ENCODE results near the gene C1QTNF9B. TPM values are rescaled to one million over a fixed set of nuclear protein-coding genes. Genes with fewer than 3 reads are reported as not detected.
"Not testable (repeated sequence)": the region's sequence is repeated elsewhere in the genome, so short reads cannot be mapped to it uniquely, and the experiment has no call there.

Gene C1QTNF9B
- total RNA-seq, 6 donors from 2014 or later = not detected

DNA sequence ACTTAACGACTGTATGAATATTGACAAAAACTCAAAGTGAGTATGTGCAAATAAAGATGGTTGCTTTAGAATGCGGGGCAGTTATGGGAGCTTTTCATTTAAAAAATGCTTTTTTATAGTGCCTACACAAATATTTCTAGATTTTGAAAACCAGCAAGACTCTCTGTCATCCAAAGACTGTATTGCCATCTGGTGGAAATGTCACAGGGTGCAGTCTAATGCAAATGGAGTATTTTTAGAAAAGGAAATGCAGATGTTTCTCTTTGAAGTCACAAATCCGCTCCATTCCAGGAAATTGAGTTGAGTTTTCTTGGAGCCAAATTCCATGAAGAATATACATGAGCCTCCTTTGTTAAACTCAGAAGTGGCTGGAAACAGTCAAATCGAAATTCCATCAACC, 2.3 kb upstream of the C1QTNF9B start:
- H3K9me3 ChIP-seq = no peaks in the 10 kb centered on the region
- peaks cover 1 to 13% (median 7%) of the 10 kb centered on the region in 4 donors for H3K27me3 ChIP-seq
- no peak for TF ChIP-seq POLR2A (IDR thresholded peaks at IDR 0.05)
- TF ChIP-seq, protein P1, sequence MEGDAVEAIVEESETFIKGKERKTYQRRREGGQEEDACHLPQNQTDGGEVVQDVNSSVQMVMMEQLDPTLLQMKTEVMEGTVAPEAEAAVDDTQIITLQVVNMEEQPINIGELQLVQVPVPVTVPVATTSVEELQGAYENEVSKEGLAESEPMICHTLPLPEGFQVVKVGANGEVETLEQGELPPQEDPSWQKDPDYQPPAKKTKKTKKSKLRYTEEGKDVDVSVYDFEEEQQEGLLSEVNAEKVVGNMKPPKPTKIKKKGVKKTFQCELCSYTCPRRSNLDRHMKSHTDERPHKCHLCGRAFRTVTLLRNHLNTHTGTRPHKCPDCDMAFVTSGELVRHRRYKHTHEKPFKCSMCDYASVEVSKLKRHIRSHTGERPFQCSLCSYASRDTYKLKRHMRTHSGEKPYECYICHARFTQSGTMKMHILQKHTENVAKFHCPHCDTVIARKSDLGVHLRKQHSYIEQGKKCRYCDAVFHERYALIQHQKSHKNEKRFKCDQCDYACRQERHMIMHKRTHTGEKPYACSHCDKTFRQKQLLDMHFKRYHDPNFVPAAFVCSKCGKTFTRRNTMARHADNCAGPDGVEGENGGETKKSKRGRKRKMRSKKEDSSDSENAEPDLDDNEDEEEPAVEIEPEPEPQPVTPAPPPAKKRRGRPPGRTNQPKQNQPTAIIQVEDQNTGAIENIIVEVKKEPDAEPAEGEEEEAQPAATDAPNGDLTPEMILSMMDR (IDR thresholded peaks at IDR 0.05) = peak in 2 of 6 experiments; percentile 16 to 55
- TF ChIP-seq EP300 (IDR thresholded peaks at IDR 0.05) = no peak
- no peak for TF ChIP-seq POLR2AphosphoS5 (IDR thresholded peaks at IDR 0.05)
- ATAC-seq (ENCODE audit: low FRiP score in 2 of 2) (peak in 1 of 2 donors; percentile 57), DNase-seq (no peak)
- WGBS, 2 donors = 30 to 32% methylated on average over 4 of the region's 4 CpGs
- H3K36me3 ChIP-seq = no peaks in the 10 kb centered on the region
- H3K4me3 ChIP-seq = no peak overlapping the region
- H3K27ac ChIP-seq = no peak overlapping the region
- peaks cover 7 to 9% (median 8%) of the 10 kb centered on the region in 4 donors for H3K4me1 ChIP-seq

DNA sequence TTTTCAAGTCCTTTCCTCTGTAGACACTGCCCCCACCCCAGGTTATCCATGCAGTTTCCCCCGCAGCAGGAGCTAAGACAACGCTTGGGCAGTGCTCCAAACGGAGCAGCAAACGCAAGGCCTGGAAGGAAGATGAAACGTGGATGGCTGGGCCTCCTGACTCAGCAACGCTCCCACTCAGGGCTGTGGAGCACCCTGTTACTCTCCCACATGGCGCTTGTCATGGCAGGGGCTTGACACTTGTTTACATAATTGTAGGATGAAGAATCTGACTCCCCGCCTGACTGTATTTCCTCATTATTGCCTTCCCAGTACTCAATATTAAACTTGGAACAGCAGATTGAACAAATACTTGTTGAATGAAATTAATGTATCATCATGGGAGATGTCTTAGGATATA, 799 bp upstream of the C1QTNF9B start:
- Histone ChIP-seq H3K4me1 (peaks cover under 1 to 1% (median under 1%) of the 10 kb centered on the region in 4 donors), H3K27me3 (peaks cover 0 to 4% (median under 1%) of the 10 kb centered on the region in 4 donors), H3K36me3 (no peaks in the 10 kb centered on the region), H3K4me3 (no peak overlapping the region), H3K9me3 (no peaks in the 10 kb centered on the region), H3K27ac (no peak overlapping the region)
- DNase-seq (no peak), ATAC-seq (ENCODE audit: low FRiP score in 2 of 2) (no peak)
- 53 to 60% methylated on average over 8 of the region's 8 CpGs for WGBS, 2 donors
- no peak for TF ChIP-seq EP300 (IDR thresholded peaks at IDR 0.05)

DNA sequence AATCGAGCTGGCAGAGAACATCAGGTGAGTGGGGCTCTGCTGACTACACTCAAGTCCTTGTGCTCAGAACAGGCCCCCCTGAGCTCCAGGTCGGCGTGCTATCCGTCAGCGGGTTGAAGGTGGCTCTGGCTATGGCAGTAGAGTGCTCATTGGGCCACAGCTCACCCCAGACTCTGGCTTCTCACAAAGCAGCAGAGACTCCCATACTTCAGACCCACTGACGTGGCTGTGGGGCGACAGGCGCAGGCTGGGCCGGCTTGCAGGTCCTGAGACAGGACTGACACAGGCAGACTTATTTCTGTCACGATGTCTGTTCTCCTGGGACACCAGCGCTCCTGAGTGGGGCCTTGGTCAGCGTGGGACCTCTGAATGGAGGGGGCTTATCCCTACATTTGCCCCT, 2.6 kb downstream of the C1QTNF9B start:
- not testable (repeated sequence) for H3K27me3 ChIP-seq; ATAC-seq (ENCODE audit: low FRiP score in 2 of 2); H3K4me1 ChIP-seq; H3K36me3 ChIP-seq; H3K9me3 ChIP-seq; H3K4me3 ChIP-seq; H3K27ac ChIP-seq
- DNase-seq = peak in 1 of 2 donors; percentile 50
- 58 to 74% methylated on average over 3 to 5 of the region's 12 CpGs for WGBS, 2 donors

DNA sequence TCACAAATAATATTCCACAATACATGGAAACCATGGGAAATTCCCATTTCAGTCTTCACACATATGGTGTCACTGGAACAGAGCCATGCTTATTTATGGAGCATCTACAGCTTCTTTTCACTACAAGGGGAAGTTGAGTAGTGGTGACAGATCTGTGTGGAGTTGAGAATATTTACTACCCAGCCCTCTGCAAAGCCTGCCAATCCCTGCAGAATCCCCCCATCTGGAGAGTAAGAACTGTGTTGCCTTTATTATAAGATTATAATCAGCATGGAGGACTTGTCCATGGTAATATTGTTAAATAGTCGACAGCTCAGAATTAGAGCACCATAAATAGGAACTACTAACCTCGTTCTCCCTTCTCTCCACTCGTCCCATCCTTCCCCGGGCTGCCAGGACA, 3.5 kb downstream of the C1QTNF9B start:
- not testable (repeated sequence) for H3K4me3 ChIP-seq; H3K27ac ChIP-seq; H3K36me3 ChIP-seq; ATAC-seq (ENCODE audit: low FRiP score in 2 of 2); H3K27me3 ChIP-seq; H3K9me3 ChIP-seq; H3K4me1 ChIP-seq; DNase-seq
- 84% methylated on average over 4 of the region's 4 CpGs for WGBS, 2 donors

DNA sequence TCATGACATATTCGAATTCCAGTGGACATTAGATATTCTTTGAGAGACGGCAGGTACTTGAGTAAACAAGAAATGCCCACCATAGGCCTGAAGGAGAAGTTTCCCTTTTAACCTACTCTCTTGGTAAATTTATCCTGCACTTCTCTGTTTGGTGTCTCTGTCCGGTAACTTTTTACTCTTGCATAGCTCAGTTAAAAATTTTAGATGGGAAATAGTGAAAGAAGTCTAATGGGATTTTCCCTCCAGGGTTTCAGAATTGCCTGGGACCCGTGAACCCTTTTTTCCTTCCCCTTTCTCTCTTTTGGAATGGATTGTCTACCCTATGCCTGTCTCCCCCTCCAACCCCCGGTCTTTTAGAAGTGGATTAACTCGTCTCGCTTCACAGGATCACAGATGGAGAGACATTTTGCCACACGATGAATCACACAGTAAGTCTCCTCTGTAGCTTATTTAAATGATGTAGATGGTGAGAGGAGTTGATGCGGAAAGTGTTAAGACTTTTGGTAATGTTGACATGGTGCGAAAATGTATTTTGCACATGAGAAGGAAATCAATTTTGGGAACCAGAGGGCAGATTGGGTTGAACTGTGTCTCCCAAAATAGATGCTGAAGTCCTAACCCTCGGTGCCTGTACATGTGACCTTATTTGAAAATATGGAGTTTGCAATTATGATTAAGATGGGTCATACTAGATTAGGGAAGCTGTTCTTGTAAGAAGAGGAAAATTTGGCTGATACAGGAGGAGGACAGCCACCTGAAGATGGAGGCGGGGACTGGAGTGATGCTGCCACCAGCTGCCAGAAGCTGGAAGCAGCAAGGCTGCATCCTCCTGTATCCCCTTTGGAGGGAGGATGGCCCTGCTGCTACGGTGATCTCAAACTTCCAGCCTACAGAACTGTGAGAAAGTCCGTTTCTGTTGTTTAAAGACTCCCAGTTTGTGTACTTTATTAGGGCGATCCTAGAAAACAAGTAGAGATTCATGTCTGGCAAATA, 7.4 kb downstream of the C1QTNF9B start:
- H3K4me3 ChIP-seq = peak overlapping the region in 3 of 4 donors; percentile 87 to 100 (median 100)
- H3K27me3 ChIP-seq = no peaks in the 10 kb centered on the region
- ATAC-seq (ENCODE audit: low FRiP score in 2 of 2) (no peak), DNase-seq (no peak)
- TF ChIP-seq EP300 (IDR thresholded peaks at IDR 0.05) = no peak
- no peak for TF ChIP-seq POLR2A (IDR thresholded peaks at IDR 0.05)
- TF ChIP-seq, protein P1 (IDR thresholded peaks at IDR 0.05) = no peak
- no peak for TF ChIP-seq POLR2AphosphoS5 (IDR thresholded peaks at IDR 0.05)
- no peaks in the 10 kb centered on the region for H3K9me3 ChIP-seq
- 44 to 45% methylated on average over 15 of the region's 15 CpGs for WGBS, 2 donors
- peaks cover 12 to 15% (median 13%) of the 10 kb centered on the region in 4 donors for H3K4me1 ChIP-seq
- peak overlapping the region; percentile 84 to 94 (median 87) for H3K27ac ChIP-seq
- H3K36me3 ChIP-seq = peaks cover 0 to 6% (median under 1%) of the 10 kb centered on the region in 4 donors

DNA sequence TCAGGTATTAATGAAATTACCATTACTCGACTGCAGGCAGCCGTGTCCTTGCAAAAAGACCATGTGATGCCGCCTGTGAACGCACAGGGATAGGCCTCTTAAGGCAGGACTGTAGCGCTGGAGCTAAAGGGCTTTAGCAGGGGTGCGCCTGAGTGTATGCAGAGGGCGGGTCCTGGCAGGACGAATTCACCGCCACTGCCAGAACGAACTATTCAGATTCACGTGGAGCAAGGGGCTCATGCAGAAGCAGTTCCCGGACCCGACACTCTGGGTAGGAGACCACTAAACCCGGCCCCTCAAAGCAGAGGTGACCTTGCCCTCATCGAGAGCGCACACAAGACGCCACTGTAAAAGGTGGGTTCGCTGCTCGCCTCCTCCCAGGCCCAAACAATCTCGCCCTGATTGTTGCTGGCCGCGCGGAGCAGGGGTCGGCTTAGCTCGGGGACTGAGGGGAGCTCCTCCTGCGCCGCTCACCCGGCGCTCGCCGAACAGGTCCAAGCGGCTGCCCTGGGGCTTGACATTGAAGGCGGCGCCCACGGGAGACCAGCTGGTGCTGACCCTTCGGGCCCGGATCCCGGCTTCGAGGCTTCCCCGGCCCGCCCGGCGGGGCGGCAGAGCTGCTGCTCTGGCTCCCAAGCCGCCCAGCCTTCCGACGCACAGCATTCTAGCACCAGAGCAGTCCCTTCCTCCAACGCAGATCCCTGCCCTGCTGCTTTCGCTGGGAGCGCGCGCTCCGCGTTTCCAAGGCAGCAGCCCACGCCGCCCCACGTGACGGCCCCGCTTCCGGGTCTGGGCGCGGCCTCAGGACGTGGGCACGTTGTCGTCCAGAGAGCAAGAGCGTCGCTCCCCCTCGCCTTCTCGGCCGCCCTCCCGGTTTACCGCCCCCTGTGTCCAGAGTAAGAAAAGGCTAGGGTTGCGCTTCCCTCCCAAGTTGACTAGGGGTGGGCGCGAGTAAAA, 8.4 kb downstream of the C1QTNF9B start, which contains the start of gene MIPEP:
TSS of gene MIPEP (minus strand) at position 743 of the 957 bp plus-strand sequence. CDS start at position 663, 80 bp downstream.
- ATAC-seq (ENCODE audit: low FRiP score in 2 of 2) = peak; percentile 97 to 99
- H3K27me3 ChIP-seq = no peaks in the 10 kb centered on the region
- TF ChIP-seq POLR2A (IDR thresholded peaks at IDR 0.05) (peak in 3 of 4 donors; percentile 46 to 85 (median 76)), EP300 (IDR thresholded peaks at IDR 0.05) (peak in 1 of 4 donors; percentile 53), POLR2AphosphoS5 (IDR thresholded peaks at IDR 0.05) (peak; percentile 90 to 93)
- TF ChIP-seq, protein P1 (IDR thresholded peaks at IDR 0.05) = peak; percentile 74 to 96 (median 83)
- 0 to 1% methylated on average over 18 to 60 of the region's 75 CpGs for WGBS, 2 donors
- H3K4me3 ChIP-seq = peak within 1 kb of the TSS; percentile 62 to 100 (median 94)
- H3K9me3 ChIP-seq = no peaks in the 10 kb centered on the region
- peaks cover 0 to 12% (median 5%) of the 10 kb centered on the region in 4 donors for H3K36me3 ChIP-seq
- H3K4me1 ChIP-seq = peaks cover 12 to 15% (median 13%) of the 10 kb centered on the region in 4 donors
- peak; percentile 93 to 99 for DNase-seq
- peak within 1 kb of the TSS; percentile 84 to 94 (median 87) for H3K27ac ChIP-seq

DNA sequence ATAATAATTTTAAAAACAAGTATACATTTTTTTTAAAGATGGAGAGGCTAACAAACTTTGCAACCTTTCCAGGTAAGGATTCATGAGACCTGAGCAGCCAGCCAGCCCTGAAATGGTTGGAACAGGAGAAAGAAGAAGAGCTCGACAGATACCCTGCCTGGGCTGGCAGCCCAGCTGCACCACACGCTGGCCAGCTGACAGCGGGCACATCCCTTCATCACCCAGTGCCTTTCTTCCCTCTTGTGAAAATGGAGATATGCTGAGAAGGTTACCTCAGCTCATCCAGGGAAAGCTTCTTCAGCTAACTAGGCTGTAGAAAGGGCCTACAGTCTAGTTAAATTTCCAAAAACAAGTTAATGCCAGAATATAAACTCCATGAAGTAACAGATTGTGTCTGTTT, 12.9 kb downstream of the C1QTNF9B start:
- H3K27me3 ChIP-seq; H3K27ac ChIP-seq; ATAC-seq (ENCODE audit: low FRiP score in 2 of 2); H3K4me3 ChIP-seq; H3K9me3 ChIP-seq; DNase-seq: not testable (repeated sequence)
- H3K36me3 ChIP-seq = peaks cover 0 to 16% (median 5%) of the 10 kb centered on the region in 4 donors
- H3K4me1 ChIP-seq = peaks cover 9 to 11% (median 10%) of the 10 kb centered on the region in 4 donors
- 87 to 98% methylated on average over 3 of the region's 3 CpGs for WGBS, 2 donors

Data from upper lobe of left lung (tissue), 6 donors.